GM18499 (cell line): Measurements from ENCODE around the gene FIBCD1.
"Not testable (repeated sequence)": the region's sequence is repeated elsewhere in the genome, so short reads cannot be mapped to it uniquely, and the experiment has no call there.

Source experiments
- ATAC-seq: cut with Tn5 transposase; IDR thresholded peaks from one replicate; pipeline ENCODE4 v1.9.1; 2021; ENCODE audit warnings: moderate number of reproducible peaks; ENCODE audit not compliant: insufficient read depth, unreplicated experiment

Gene FIBCD1

GRCh38 chr9:130956636-130957450 is 17.8 kb upstream of the FIBCD1 start:
- ATAC-seq = no peak

DNA sequence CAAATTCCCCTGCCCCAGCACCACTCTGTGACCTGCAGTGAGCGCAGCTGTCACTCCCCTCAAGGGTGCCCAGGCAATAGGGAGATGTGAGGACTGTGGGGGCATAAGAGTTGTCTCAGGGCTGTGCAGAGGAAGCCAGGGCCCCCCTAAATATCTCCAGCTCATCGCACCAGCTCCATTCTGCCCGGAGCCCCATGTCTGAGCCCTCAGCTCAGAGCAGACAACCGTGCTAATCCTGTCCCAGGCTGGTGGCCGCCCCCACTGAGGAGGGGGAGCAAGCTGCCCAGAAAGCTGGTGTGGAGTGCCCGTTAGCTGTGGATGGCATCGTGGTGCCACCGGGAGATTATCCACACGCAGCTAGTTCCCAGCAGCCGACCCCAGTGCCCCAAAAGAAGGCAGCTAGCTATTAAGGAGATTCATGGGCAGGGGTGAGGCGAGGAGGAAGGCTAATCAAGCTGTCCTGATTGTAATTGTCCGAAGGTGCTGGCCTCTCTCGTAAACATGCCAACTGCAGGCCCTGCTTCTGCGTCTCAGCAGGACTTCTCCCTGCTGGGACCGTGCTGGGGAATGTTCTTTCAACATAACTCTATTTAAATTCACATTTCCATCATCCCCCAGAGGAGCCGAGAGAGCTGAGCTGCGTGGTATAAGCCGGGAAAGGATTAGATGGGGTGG is 17.0 kb upstream of the FIBCD1 start:
- no peak for ATAC-seq

DNA sequence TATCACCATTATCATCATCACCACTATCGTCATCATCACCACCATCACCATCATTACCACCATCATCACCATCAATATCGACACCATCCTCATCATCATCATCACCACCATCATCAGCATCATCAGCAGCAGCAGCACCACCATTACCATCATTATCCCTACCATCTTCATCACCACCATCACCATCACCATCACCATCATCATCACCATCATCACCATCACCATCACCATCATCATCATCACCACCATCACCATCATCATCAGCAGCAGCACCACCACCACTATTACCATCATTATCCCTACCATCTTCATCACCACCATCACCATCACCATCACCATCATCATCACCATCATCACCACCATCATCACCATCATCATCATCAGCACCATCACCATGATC is 15.9 kb upstream of the FIBCD1 start:
- not testable (repeated sequence) for ATAC-seq

DNA sequence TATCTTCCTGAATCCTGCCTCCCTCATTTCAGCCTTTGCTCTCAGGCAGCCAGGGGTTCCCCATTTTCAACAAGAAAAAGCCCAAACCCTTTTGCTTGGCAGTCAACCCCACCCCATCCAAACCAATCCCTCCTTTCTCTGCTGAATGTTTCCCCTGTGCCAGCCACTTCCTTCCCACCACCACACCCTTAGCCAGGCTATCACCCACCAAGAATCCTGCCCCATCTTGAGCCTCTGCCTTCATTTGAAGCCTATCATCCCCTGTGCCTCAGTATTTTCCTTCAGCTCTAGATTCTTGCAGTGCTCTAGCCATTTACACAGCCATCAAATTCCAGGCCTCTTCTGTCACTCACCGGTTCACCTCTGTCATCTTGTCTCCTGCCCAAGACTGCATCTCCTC is 15.3 kb upstream of the FIBCD1 start:
- no peak for ATAC-seq

DNA sequence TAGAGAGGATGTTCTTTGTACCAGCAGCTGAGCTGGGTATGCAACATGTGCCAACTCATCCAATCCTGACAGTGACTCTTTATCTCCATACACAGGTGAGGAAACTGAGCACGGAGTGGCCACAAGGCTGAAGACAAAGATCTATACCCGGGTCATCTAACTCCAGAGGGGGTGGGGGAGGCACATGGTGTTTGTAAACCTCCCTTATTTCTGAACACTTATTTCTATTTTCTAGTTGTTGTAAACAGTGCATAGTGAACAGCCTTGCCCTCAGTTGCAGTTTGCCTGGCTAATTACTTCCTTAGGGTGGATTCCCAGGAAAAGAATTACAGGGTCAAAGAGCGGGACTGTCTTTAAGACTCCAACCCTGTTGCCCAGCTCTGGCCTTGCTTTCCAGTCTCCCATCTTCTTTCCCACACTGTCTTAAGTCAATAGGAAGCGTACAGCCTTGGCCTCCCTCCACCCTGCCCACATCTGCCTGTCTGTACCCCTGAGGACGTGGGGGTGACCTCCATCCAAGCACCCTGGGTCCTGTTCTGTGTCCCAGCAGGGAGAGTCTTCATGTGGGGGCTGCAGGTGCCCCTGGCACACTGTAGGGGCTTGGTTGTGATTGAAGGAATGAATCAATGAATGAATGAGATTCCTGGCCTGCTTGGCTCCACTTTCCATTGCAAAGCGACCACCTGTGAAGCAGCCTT is 13.2 kb upstream of the FIBCD1 start:
- no peak for ATAC-seq

DNA sequence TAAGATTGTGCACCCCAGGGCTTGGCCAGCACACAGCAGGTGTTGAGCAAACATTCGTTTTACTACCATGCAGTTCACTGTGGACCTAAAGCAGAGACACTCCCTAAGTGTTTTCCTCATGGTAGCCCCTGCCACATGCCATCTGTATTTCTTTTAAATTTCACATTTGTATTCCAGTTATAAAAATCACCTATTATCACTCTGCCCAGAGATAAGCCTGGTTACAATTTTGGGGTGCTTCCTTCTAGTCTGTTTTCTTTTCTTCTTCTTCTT is 10.9 kb upstream of the FIBCD1 start:
- ATAC-seq = no peak

DNA sequence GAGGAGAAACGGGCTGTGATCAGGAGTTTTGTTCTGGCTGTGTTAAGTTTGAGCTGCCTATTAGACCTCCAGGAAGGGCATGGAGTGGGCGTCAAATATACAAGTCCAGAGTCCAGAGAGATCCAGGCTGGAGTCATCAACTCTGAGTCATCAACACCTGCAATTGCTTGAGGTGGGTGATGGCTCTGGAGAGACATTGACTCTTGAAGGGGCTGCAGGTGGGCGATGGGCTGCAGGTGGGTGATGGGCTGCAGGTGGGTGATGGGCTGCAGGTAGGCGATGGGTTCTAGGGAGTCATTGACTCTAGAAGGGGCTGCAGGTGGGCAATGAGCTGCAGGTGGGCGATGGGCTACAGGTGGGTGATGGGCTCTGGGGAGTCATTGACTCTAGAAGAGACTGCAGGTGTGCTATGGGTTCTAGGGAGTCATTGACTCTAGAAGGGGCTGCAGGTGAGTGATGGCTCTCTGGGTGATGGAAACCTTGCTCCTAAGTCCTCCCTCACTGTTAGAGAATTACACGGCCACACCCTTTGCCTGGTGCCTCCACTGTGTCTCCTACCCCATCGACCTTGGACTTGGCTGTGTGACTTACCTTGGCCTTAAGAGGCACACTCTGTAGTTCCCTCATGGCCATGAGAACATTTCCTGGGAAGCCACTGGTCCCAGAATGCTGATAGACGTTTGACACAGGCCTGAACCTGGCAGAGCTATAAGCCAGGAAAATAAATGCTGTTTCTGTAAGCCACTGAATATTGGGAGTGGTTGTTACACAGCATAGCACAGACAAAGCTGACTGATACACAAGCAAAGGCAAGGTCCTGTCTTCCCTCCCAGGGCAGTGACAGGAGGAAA is 10.4 kb upstream of the FIBCD1 start:
- no peak for ATAC-seq

DNA sequence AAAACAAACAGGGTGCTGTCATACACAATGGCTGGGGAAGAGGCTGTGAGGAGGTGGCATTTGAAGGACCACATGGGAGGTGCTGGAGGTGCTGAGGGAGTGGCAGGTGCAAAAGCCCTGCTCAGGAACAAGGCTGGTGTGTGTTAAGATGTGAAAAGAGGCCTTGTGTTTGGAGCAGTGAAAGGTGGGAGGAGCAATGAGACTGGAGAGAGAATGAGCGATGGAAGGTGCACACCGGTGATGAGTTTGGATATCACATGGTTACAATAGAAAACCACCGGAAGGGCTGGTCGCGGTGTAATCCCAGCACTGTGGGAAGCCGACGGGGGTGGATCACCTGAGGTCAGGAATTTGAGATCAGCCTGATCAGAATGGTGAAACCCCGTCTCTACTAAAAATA is 9.2 kb upstream of the FIBCD1 start:
- no peak for ATAC-seq

DNA sequence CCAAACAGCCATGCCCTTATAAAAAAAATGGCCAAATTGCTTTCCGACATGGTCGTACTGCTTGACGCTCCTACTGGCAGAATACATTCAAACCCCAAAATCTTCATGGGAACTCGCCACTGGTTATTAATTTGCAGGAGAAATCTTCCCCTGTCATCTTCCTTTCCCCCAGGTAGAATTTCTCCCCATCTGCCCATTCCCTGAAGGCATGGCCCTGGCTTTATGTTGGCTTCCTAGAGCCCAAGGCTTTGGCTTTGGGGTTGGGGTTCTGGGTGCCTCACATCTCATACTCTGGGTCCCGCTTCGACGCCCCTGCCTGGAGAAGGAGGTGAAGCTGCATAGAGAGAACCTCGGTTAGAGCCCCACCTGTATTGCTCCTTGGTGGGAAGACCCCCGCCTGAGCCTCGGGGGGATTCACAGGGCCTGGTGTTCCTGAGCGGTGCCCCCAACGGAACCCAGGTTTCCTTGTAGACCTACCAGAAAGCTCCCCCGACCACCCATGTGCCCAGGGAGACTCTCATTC is 8.6 kb upstream of the FIBCD1 start:
- ATAC-seq = no peak

DNA sequence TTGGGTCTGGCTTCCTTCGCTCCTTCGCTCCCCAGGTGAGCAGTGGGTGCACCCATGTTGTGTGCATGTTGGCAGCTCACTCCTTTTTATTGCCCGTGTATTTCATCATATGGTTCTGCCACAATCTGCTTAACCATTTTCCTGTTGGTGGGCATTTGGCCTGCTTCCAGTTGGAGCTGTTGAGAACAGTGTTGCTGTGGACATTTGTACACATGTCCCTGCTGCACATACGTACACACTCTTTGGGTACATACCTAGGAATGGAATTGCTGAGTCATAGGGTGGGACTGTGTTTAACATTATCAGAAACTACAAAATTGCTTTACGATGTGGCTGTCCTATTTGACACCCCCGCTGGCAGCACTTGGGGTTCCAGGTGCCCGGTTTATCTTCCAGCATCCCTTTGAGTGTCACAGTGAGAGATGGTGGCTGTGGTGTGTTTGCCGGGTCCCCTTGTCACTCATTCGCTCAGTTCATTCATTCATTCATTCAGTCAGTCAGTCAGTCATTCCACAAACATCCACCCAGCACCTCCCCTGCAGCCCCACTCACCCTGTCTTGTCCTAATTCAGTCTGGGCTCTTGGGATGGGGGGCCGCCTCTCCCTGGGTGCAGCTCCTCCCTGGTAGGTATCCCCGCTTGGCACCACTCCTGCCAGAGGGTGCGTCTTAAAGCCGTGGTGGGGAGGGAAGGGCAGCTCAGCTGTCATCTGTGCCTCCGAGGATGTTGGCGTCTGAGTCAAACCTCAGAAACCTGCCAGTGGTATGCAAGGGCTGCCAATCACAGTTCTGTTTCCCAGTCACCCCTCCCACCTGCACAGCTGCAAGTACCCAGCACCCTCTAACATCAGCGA is 7.9 kb upstream of the FIBCD1 start:
- no peak for ATAC-seq

- no peak for ATAC-seq
These were observed 6.1 kb upstream of the FIBCD1 start for GRCh38 chr9:130945173-130945572.

- ATAC-seq = no peak
These were observed 5.5 kb upstream of the FIBCD1 start for GRCh38 chr9:130944510-130945058.

DNA sequence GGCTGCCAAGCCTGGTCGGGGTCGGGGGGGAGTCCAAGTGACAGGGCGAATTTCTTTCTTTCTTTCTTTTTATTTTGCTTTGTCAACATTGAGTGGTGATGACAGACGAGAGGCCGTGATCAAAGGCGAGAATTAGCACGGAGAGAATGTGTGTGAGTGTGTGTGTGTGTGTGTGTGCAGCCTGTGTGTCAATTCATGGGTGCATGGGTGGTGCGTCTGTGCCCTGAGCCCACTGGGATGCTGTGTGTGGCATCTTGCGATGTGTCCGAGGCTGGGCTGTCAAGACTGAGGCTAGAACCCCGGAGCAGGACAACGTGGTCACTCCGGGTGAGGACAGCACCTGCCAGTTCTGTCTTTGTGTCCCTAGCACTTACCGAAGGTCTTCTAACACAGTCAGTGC is 4.7 kb upstream of the FIBCD1 start:
- no peak for ATAC-seq

DNA sequence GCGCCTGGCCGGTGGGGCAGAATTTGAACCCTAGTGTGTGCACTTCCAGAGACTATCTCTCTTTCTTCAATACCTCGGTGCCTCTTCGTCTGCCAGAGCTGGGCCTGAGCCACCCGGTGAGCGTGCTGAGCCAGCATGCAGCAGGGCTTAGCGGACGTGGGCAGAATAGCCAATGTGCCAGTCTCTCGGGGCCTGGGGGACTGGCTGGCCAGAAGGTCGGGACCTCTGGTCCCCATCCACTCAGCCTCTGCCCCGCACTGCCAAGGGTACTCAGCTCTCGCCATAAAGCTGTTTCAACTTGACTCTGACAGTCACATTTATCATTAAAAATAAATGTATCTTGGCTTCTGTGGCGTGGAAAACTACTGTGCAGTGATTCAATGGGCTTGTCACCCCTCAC is 4.2 kb upstream of the FIBCD1 start:
- ATAC-seq = no peak

- ATAC-seq = no peak
These were observed 3.6 kb upstream of the FIBCD1 start for GRCh38 chr9:130942679-130943078.

DNA sequence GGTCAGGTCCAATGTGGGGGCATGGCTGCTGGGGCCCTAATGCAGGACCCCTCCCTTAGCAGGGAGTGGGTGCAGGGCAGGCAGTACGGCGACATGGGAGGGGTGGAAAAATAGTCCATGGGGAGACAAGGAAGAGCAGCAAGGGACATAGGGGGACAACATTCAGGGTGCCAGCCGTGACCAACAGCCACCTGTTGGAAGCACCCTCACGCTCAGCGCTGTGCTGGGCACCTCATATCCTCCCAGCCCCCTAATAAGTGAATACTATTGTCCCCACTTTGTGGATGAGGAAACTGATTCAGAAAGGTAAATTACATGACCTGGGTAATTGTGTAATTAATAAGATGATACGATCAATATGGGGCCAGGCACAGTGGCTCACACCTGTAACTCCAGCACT is 3.0 kb upstream of the FIBCD1 start:
- ATAC-seq = no peak

- ATAC-seq = no peak
These were observed 1.9 kb upstream of the FIBCD1 start for GRCh38 chr9:130940693-130941576.

DNA sequence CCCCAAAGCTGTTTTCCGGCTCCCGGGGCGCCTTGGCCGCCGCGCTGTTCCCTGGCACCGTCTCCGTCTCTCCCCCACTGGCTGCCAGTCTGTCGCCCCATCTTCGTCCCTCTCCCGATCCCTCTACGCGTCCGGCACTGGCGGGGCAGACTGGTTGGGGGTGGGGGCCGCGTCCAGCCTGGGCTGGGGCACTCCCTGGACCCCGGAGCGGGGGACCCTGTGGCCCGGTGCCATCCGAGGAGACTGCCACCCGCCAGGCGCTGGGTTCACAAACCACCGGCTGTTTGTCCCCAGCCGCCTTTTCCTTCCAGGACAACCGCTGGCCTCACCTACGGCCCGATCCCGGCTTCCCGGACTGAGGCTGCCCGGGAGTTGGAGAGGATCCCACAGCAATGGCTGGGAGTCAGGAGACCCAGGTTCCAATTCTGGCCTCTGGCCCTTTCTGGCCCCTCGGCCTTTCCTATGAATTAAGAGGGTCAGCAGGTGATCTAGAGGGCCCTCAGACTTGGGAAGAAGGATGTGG is 1.0 kb upstream of the FIBCD1 start:
- no peak for ATAC-seq
